ENCODE measurements around the gene TIGIT. TPM values are rescaled to one million over a fixed set of nuclear protein-coding genes. Genes with fewer than 3 reads are reported as not detected.

TIGIT gene
- total RNA-seq, 2 donors from 2014 or later, result 0.37 to 0.40 TPM

- H3K9ac ChIP-seq (ENCODE audit: low read depth in 2 of 2, low read length in 2 of 2), result no peak overlapping the region
- H3K4me1 ChIP-seq, result no peaks in the 10 kb centered on the region
- H3K9me3 ChIP-seq, result no peaks in the 10 kb centered on the region
- no peaks in the 10 kb centered on the region for H3K36me3 ChIP-seq
- no peak overlapping the region for H3K4me3 ChIP-seq
- intact Hi-C loops (cut with DNase I), result no loop called here
- no peaks in the 10 kb centered on the region for H3K27me3 ChIP-seq
- TF ChIP-seq CTCF (IDR thresholded peaks at IDR 0.05), result no peak
- no peak for DNase-seq
- no peak overlapping the region for H3K27ac ChIP-seq
Measured at GRCh38 chr3:114336857-114337256, 43.0 kb downstream of the TIGIT start.

GRCh38 chr3:114338651-114339357 lies 45.0 kb downstream of the TIGIT start:
- intact Hi-C loops (cut with DNase I), result no loop called here
- Histone ChIP-seq H3K4me3 (no peak overlapping the region), H3K9me3 (no peaks in the 10 kb centered on the region), H3K9ac (ENCODE audit: low read depth in 2 of 2, low read length in 2 of 2) (no peak overlapping the region), H3K27me3 (no peaks in the 10 kb centered on the region), H3K4me1 (no peaks in the 10 kb centered on the region), H3K36me3 (no peaks in the 10 kb centered on the region), H3K27ac (no peak overlapping the region)
- no peak for TF ChIP-seq CTCF (IDR thresholded peaks at IDR 0.05)
- no peak for DNase-seq

- H3K27me3 ChIP-seq, result no peaks in the 10 kb centered on the region
- no peaks in the 10 kb centered on the region for H3K4me1 ChIP-seq
- DNase-seq, result no peak
- TF ChIP-seq CTCF (IDR thresholded peaks at IDR 0.05), result no peak
- no peaks in the 10 kb centered on the region for H3K9me3 ChIP-seq
- no peak overlapping the region for H3K27ac ChIP-seq
- H3K4me3 ChIP-seq, result no peak overlapping the region
- intact Hi-C loops (cut with DNase I), result no loop called here
- H3K9ac ChIP-seq (ENCODE audit: low read depth in 2 of 2, low read length in 2 of 2), result no peak overlapping the region
- H3K36me3 ChIP-seq, result no peaks in the 10 kb centered on the region
Measured at GRCh38 chr3:114344492-114344891, 50.7 kb downstream of the TIGIT start.

GRCh38 chr3:114350271-114350670 lies 56.4 kb downstream of the TIGIT start:
- DNase-seq, result no peak
- no peak for TF ChIP-seq CTCF (IDR thresholded peaks at IDR 0.05)
- H3K4me3 ChIP-seq, result no peak overlapping the region
- H3K9me3 ChIP-seq, result no peaks in the 10 kb centered on the region
- H3K9ac ChIP-seq (ENCODE audit: low read depth in 2 of 2, low read length in 2 of 2), result no peak overlapping the region
- H3K36me3 ChIP-seq, result no peaks in the 10 kb centered on the region
- no peaks in the 10 kb centered on the region for H3K27me3 ChIP-seq
- intact Hi-C loops (cut with DNase I), result no loop called here
- H3K27ac ChIP-seq, result no peak overlapping the region
- H3K4me1 ChIP-seq, result no peaks in the 10 kb centered on the region

- H3K9me3 ChIP-seq, result no peaks in the 10 kb centered on the region
- no peak for TF ChIP-seq CTCF (IDR thresholded peaks at IDR 0.05)
- H3K36me3 ChIP-seq, result no peaks in the 10 kb centered on the region
- H3K4me3 ChIP-seq, result no peak overlapping the region
- no peak overlapping the region for H3K27ac ChIP-seq
- H3K9ac ChIP-seq (ENCODE audit: low read depth in 2 of 2, low read length in 2 of 2), result no peak overlapping the region
- no peak for DNase-seq
- intact Hi-C loops (cut with DNase I), result no loop called here
- H3K4me1 ChIP-seq, result no peaks in the 10 kb centered on the region
- no peaks in the 10 kb centered on the region for H3K27me3 ChIP-seq
Measured at GRCh38 chr3:114350690-114351089, 56.9 kb downstream of the TIGIT start.
